WTC11 (cell line): ENCODE data around the gene RGS9BP. TPM values are rescaled to one million over a fixed set of nuclear protein-coding genes. Genes with fewer than 3 reads are reported as not detected.
A peak's percentile ranks its signal among the peaks of the same experiment; 100 is the strongest.

Experiments used
- ATAC-seq: fragments of 200-7000 bp; cut with Tn5 transposase; 2 replicates; pipeline ENCODE4 v1.10.0; 2021; ENCODE audit warnings: mild to moderate bottlenecking, moderate library complexity
- Bru-seq: library from RNA; stranded (reverse); fragments of 400-500 nt; gene quantifications from one replicate; lab custom pipeline; 2021; lab: Mats Ljungman, UMichigan
- CTCF ChIA-PET: fragments of 300-600 bp; sonication (Branson Sonifier 250); formaldehyde crosslinking; loops from one replicate; lab custom pipeline; 2021; ENCODE audit warnings: antibody characterized with exemption; lab: Charles Lee
- POLR2A ChIA-PET: fragments of 350-600 bp; sonication (Branson Sonifier 250); formaldehyde crosslinking; loops from one replicate; lab custom pipeline; 2021; ENCODE audit warnings: antibody characterized with exemption; lab: Charles Lee
- DNase-seq: peaks from one replicate; pipeline ENCODE4 v3.0.0; 2021; ENCODE audit warnings: low spot score
- H3K27ac Mint-ChIP-seq: 2 replicates; pipeline ENCODE4 v1.8.0; 2021; ENCODE audit warnings: mixed read lengths
- H3K27me3 Mint-ChIP-seq: 2 replicates; pipeline ENCODE4 v1.8.0; 2021; ENCODE audit warnings: low read depth, mild to moderate bottlenecking, moderate library complexity, mixed read lengths
- H3K36me3 Mint-ChIP-seq: 2 replicates; pipeline ENCODE4 v1.8.0; 2021; ENCODE audit warnings: mixed read lengths
- H3K4me1 Mint-ChIP-seq: 2 replicates; pipeline ENCODE4 v1.8.0; 2022; ENCODE audit warnings: mixed read lengths
- H3K4me3 Mint-ChIP-seq: 2 replicates; pipeline ENCODE4 v1.8.0; 2021; ENCODE audit warnings: mild to moderate bottlenecking, moderate library complexity, mixed read lengths
- H3K9me3 Mint-ChIP-seq: 2 replicates; pipeline ENCODE4 v1.8.0; 2021; ENCODE audit warnings: mixed read lengths
- ARID4B ChIP-seq: sonication (generic); formaldehyde crosslinking; IDR thresholded peaks from 2 replicates; pipeline ENCODE4 v1.8.0; 2023; ENCODE audit warnings: missing genetic modification reagents, mild to moderate bottlenecking, borderline replicate concordance
- ATF6 ChIP-seq: sonication (generic); formaldehyde crosslinking; IDR thresholded peaks from 2 replicates; pipeline ENCODE4 v1.8.1; 2023; ENCODE audit warnings: mild to moderate bottlenecking, missing genetic modification reagents
- ERG ChIP-seq: fragments of 250-450 bp; sonication (Bioruptor Pico); IDR thresholded peaks from 2 replicates; pipeline ENCODE4 v1.8.0; 2021; ENCODE audit warnings: mild to moderate bottlenecking
- FOXJ3 ChIP-seq: sonication (generic); formaldehyde crosslinking; IDR thresholded peaks from 2 replicates; pipeline ENCODE4 v1.9.0; 2021; ENCODE audit warnings: missing genetic modification reagents, mild to moderate bottlenecking, borderline replicate concordance
- FOXK1 ChIP-seq: sonication (generic); formaldehyde crosslinking; IDR thresholded peaks from 2 replicates; pipeline ENCODE4 v1.8.0; 2022; ENCODE audit warnings: mild to moderate bottlenecking, moderate library complexity, missing genetic modification reagents
- HMGA2 ChIP-seq: fragments of 250-450 bp; sonication (Bioruptor Pico); IDR thresholded peaks from 2 replicates; pipeline ENCODE4 v1.4.0; 2021; ENCODE audit warnings: mild to moderate bottlenecking, moderate library complexity
- MAX ChIP-seq: sonication (generic); formaldehyde crosslinking; IDR thresholded peaks from 2 replicates; pipeline ENCODE4 v1.8.0; 2022; ENCODE audit warnings: mild to moderate bottlenecking, missing genetic modification reagents
- MYBL2 ChIP-seq: sonication (generic); formaldehyde crosslinking; IDR thresholded peaks from 2 replicates; pipeline ENCODE4 v1.8.1; 2023; ENCODE audit warnings: mild to moderate bottlenecking, moderate library complexity, missing genetic modification reagents
- NFYB ChIP-seq: sonication (generic); formaldehyde crosslinking; conservative IDR thresholded peaks from 2 replicates; pipeline ENCODE4 v1.8.0; 2022; ENCODE audit warnings: low read depth, missing genetic modification reagents
- NR1H2 ChIP-seq: sonication (generic); formaldehyde crosslinking; IDR thresholded peaks from 2 replicates; pipeline ENCODE4 v1.9.0; 2021; ENCODE audit warnings: mild to moderate bottlenecking, moderate library complexity, missing genetic modification reagents
- PREB ChIP-seq: sonication (generic); formaldehyde crosslinking; IDR thresholded peaks from 2 replicates; pipeline ENCODE4 v1.8.1; 2022; ENCODE audit warnings: mild to moderate bottlenecking, missing genetic modification reagents, moderate library complexity, borderline replicate concordance
- SMAD4 ChIP-seq: sonication (generic); formaldehyde crosslinking; IDR thresholded peaks from 2 replicates; pipeline ENCODE4 v1.8.0; 2022; ENCODE audit warnings: mild to moderate bottlenecking, missing genetic modification reagents
- SOX15 ChIP-seq: fragments of 250-450 bp; sonication (Bioruptor Pico); IDR thresholded peaks from 2 replicates; pipeline ENCODE4 v1.9.0; 2021; ENCODE audit warnings: mild to moderate bottlenecking
- TEAD1 ChIP-seq: sonication (generic); formaldehyde crosslinking; IDR thresholded peaks from 2 replicates; pipeline ENCODE4 v1.8.0; 2022; ENCODE audit warnings: mild to moderate bottlenecking, missing genetic modification reagents
- USF1 ChIP-seq: sonication (generic); formaldehyde crosslinking; IDR thresholded peaks from 2 replicates; pipeline ENCODE4 v1.8.0; 2022; ENCODE audit warnings: mild to moderate bottlenecking, missing genetic modification reagents
- USF2 ChIP-seq: sonication (generic); formaldehyde crosslinking; IDR thresholded peaks from 2 replicates; pipeline ENCODE4 v1.8.1; 2023; ENCODE audit warnings: mild to moderate bottlenecking, missing genetic modification reagents, moderate library complexity
- ZBTB21 ChIP-seq: sonication (generic); formaldehyde crosslinking; IDR thresholded peaks from 2 replicates; pipeline ENCODE4 v1.8.1; 2023; ENCODE audit warnings: mild to moderate bottlenecking, missing genetic modification reagents, borderline replicate concordance
- ZNF263 ChIP-seq: sonication (generic); formaldehyde crosslinking; IDR thresholded peaks from 2 replicates; pipeline ENCODE4 v1.8.1; 2022; ENCODE audit warnings: low read depth, mild to moderate bottlenecking, moderate library complexity, missing genetic modification reagents
- ZNF317 ChIP-seq: sonication (generic); formaldehyde crosslinking; IDR thresholded peaks from 2 replicates; pipeline ENCODE4 v1.8.1; 2023; ENCODE audit warnings: low read depth, mild to moderate bottlenecking, moderate library complexity, missing genetic modification reagents, borderline replicate concordance
- ZNF396 ChIP-seq: fragments of 250-450 bp; sonication (Bioruptor Pico); IDR thresholded peaks from 2 replicates; pipeline ENCODE4 v1.8.0; 2021; ENCODE audit warnings: mild to moderate bottlenecking, moderate library complexity, borderline replicate concordance
- ZNF416 ChIP-seq: fragments of 250-450 bp; sonication (Bioruptor Pico); IDR thresholded peaks from 2 replicates; pipeline ENCODE4 v1.9.0; 2021; ENCODE audit warnings: mild to moderate bottlenecking, inconsistent platforms
- ZNF423 ChIP-seq: fragments of 250-450 bp; sonication (Bioruptor Pico); IDR thresholded peaks from 2 replicates; pipeline ENCODE4 v2.1.2; 2022; ENCODE audit warnings: mild to moderate bottlenecking, moderate library complexity
- long read RNA-seq, 3 experiments: library from RNA in 1 of 3; library from capped mRNA in 1 of 3; library from polyadenylated mRNA in 1 of 3; unstranded in 2 of 3; stranded (forward) in 1 of 3; transcript quantifications; one replicate each; pipeline ENCODE4 v2.0.0, GENCODE V29; 2021
- total RNA-seq: library from RNA; stranded (reverse); gene quantifications from 3 replicates; pipeline ENCODE4 v1.2.3, GENCODE V29; 2021

Gene RGS9BP
- 0.24 to 0.41 TPM (median 0.37 TPM) in 3 replicates for total RNA-seq
- percentile 21 among the genes with signal in this experiment for Bru-seq, nascent RNA
- long read RNA-seq, experiment 1, partial matches to known transcripts, result 0 of 1 reads
- long read RNA-seq, experiment 1, other reads (novel, unspliced or antisense), result 0 of 1 reads
- long read RNA-seq, experiment 2, result 0 reads
- long read RNA-seq, experiment 3, result 0 reads

- peak within 1 kb of the TSS; percentile 66 for H3K4me3 Mint-ChIP-seq
- H3K27ac Mint-ChIP-seq, result no peak within 1 kb of the TSS
- H3K27me3 Mint-ChIP-seq, result peaks cover 41% of the 10 kb centered on the region
- DNase-seq (peak; percentile 65), ATAC-seq (peak; percentile 28)
- ChIA-PET POLR2A (no interaction called here), CTCF (interaction anchor here (1.0 to 1.8 kb wide), 4 partner anchors 24 to 501 kb away, joined by 3 to 6 read pairs (median 3); partner anchors contain the start of gene TDRD12)
- no peaks in the 10 kb centered on the region; the same call in 1 of the 2 replicates for H3K36me3 Mint-ChIP-seq
- TF ChIP-seq USF2 (CRISPR knock-in tag) (peak; percentile 85), MAX (no peak), USF1 (CRISPR knock-in tag) (peak; percentile 76)
- H3K9me3 Mint-ChIP-seq, result no peaks in the 10 kb centered on the region
- peaks cover 23% of the 10 kb centered on the region for H3K4me1 Mint-ChIP-seq
Measured at GRCh38 chr19:32675720-32676185, at the start of gene RGS9BP. Gene RGS9BP (plus strand): TSS chr19:32675848. CDS start chr19:32676264, 416 bp downstream.

GRCh38 chr19:32626969-32627368, 48.7 kb upstream of the RGS9BP start:
- Mint-ChIP-seq H3K27ac (no peak overlapping the region), H3K9me3 (no peaks in the 10 kb centered on the region), H3K4me3 (no peak overlapping the region), H3K27me3 (no peaks in the 10 kb centered on the region), H3K36me3 (peaks cover 44% of the 10 kb centered on the region), H3K4me1 (no peaks in the 10 kb centered on the region)
- CTCF ChIA-PET, result no interaction called here
- DNase-seq, result no peak
- POLR2A ChIA-PET, result no interaction called here
- ATAC-seq, result no peak
- TF ChIP-seq SMAD4 (CRISPR knock-in tag), result no peak
- no peak for TF ChIP-seq FOXK1 (CRISPR knock-in tag)
- TF ChIP-seq ARID4B (CRISPR knock-in tag), result no peak
- TF ChIP-seq ZNF423 (CRISPR knock-in tag), result no peak
- no peak for TF ChIP-seq ZNF263
- no peak for TF ChIP-seq ZNF416 (CRISPR knock-in tag)
- no peak for TF ChIP-seq ZNF396 (CRISPR knock-in tag)
- no peak for TF ChIP-seq ZNF317 (CRISPR knock-in tag)
- TF ChIP-seq PREB, result no peak
- TF ChIP-seq ERG (CRISPR knock-in tag), result no peak
- TF ChIP-seq NR1H2 (CRISPR knock-in tag), result no peak
- TF ChIP-seq HMGA2 (CRISPR knock-in tag), result no peak
- TF ChIP-seq ZBTB21, result no peak
- TF ChIP-seq TEAD1, result no peak
- TF ChIP-seq SOX15 (CRISPR knock-in tag), result no peak
- no peak for TF ChIP-seq ATF6 (CRISPR knock-in tag)
- no peak for TF ChIP-seq NFYB (CRISPR knock-in tag)
- no peak for TF ChIP-seq FOXJ3 (CRISPR knock-in tag)
- no peak for TF ChIP-seq MYBL2 (CRISPR knock-in tag)
